ENCODE measurements around the gene GNAO1.

GRCh38 chr16:56297684-56298083 is 106.4 kb downstream of the GNAO1 start:
- TF ChIP-seq BCLAF1 (IDR thresholded peaks at IDR 0.05; ENCODE audit: borderline replicate concordance in 1 of 2, control insufficient read depth in 1 of 2, low read depth in 2 of 2, low read length in 1 of 2) (no peak), ZNF561 (CRISPR knock-in tag; conservative IDR thresholded peaks at IDR 0.05) (no peak), ZNF436 (CRISPR knock-in tag; IDR thresholded peaks at IDR 0.05) (no peak), NRF1 (conservative IDR thresholded peaks at IDR 0.05 in 1 of 2, IDR thresholded peaks at IDR 0.05 in 1 of 2) (no peak), AFF4 (CRISPR knock-in tag; IDR thresholded peaks at IDR 0.05) (no peak), PHF8 (IDR thresholded peaks at IDR 0.05; ENCODE audit: borderline replicate concordance, low read length) (no peak), MEF2D (tag; conservative IDR thresholded peaks at IDR 0.05; ENCODE audit: low read depth) (no peak), TAF1 (IDR thresholded peaks at IDR 0.05; ENCODE audit: control insufficient read depth, extremely low read depth, insufficient read depth, low read length, severe bottlenecking) (no peak), SREBF2 (CRISPR knock-in tag; IDR thresholded peaks at IDR 0.05) (no peak), CTCF (IDR thresholded peaks at IDR 0.05 in 2 of 3, conservative IDR thresholded peaks at IDR 0.05 in 1 of 3; ENCODE audit: insufficient read depth in 2 of 3, low read depth in 1 of 3, low read length in 3 of 3) (no peak), POLR2A (conservative IDR thresholded peaks at IDR 0.05) (no peak), SAFB (IDR thresholded peaks at IDR 0.05; ENCODE audit: borderline replicate concordance, low read depth, low read length) (no peak), ZFX (CRISPR knock-in tag; IDR thresholded peaks at IDR 0.05) (no peak), NR1H2 (CRISPR knock-in tag; IDR thresholded peaks at IDR 0.05) (no peak)
